Right lobe of liver (tissue), 6 donors: ENCODE results near the gene RAB8A. TPM values are rescaled to one million over a fixed set of nuclear protein-coding genes. Genes with fewer than 3 reads are reported as not detected.
"Not testable (repeated sequence)": the region's sequence is repeated elsewhere in the genome, so short reads cannot be mapped to it uniquely, and the experiment has no call there.

Experiments
- ATAC-seq, 4 donors: fragments of 200-7000 bp; cut with Tn5 transposase; one replicate each; pipeline ENCODE4 v1.9.1; 2020; ENCODE audit warnings: mild to moderate bottlenecking in 4 of 4, moderate library complexity in 4 of 4
- DNase-seq, 3 donors: peaks; one replicate each; pipeline ENCODE4 v3.0.0-alpha.2; 2020
- H3K27ac ChIP-seq, 3 donors: fragments of 200-600 bp; one replicate each; pipeline ENCODE4 v1.8.0; 2022
- H3K27me3 ChIP-seq, 2 donors: fragments of 200-600 bp; one replicate each; pipeline ENCODE4 v1.8.0; 2022
- H3K36me3 ChIP-seq, 4 donors: fragments of 200-600 bp; sonication (generic) in 1 of 4; one replicate each; pipeline versions ENCODE4 v1.5.1 to v1.8.0; 2017 to 2022; ENCODE audit warnings: control low read depth in 1 of 4
- H3K4me1 ChIP-seq, 4 donors: fragments of 200-600 bp; sonication (generic) in 1 of 4; one replicate each; pipeline versions ENCODE4 v1.5.1 to v1.8.0; 2017 to 2022; ENCODE audit warnings: control low read depth in 1 of 4
- H3K4me3 ChIP-seq, 3 donors: fragments of 200-600 bp; one replicate each; pipeline ENCODE4 v1.8.0; 2022
- H3K9me3 ChIP-seq, 4 donors: fragments of 200-600 bp; sonication (generic) in 1 of 4; one replicate each; pipeline versions ENCODE4 v1.5.1 to v1.8.0; 2017 to 2022; ENCODE audit warnings: control low read depth in 1 of 4
- CTCF ChIP-seq, 4 donors: fragments of 200-600 bp in 3 of 4; fragments of 450-650 bp in 1 of 4; IDR thresholded peaks; one replicate each; pipeline versions ENCODE4 v1.5.1 to v1.8.0; 2016 to 2022; ENCODE audit warnings: antibody characterized with exemption in 4 of 4, mild to moderate bottlenecking in 2 of 4
- POLR2A ChIP-seq: fragments of 450-650 bp; IDR thresholded peaks from one replicate; pipeline ENCODE4 v1.6.1; 2017; ENCODE audit warnings: antibody characterized with exemption, mild to moderate bottlenecking
- WGBS: methylation state at CpG from one replicate; pipeline ENCODE4 v1.1.6; 2018; ENCODE audit warnings: low coverage, low lambda C conversion rate; ENCODE audit not compliant: insufficient coverage; ENCODE audit errors: missing lambda C conversion rate; 5-methylcytosine and 5-hydroxymethylcytosine counted together
- intact Hi-C, 2 donors: fragments of 100-400 bp; cut with DNase I; formaldehyde crosslinking; loops; one replicate each; pipeline versions ENCODE4 v1.11.2 to v1.14.1; 2022
- total RNA-seq, 6 experiments: library from RNA; depleted of rRNA in 2 of 6; stranded (reverse); fragments of >200 nt in 2 of 6; fragmentation: NEBNext Ultra II Directional in 3 of 6; extraction: Animal tissue kit (Norgen Biotek cat#: 25700) in 3 of 6; gene quantifications; one replicate each; pipeline versions ENCODE4 v1.1.0 to v1.2.4, GENCODE V29; 2016 to 2023
- donor health status: DM: no; HTN: yes; CAD: no.
- donor health status: DM: no; HTN: no; CAD: no.
- donor health status: DM: no; HTN: no; CAD: no.
- donor health status: DM: no; HTN: yes; CAD: no.
- donor health status: DM: no; HTN: yes; CAD: no.

RAB8A gene
- total RNA-seq, 6 experiments from 2014 or later = 59.5 to 88.4 (median 72.5) TPM

- 52% methylated on average over 6 of the region's 6 CpGs for WGBS
- H3K27ac ChIP-seq = no peak overlapping the region
- TF ChIP-seq CTCF (IDR thresholded peaks at IDR 0.05) = no peak
- no peak for TF ChIP-seq POLR2A
- no peaks in the 10 kb centered on the region for H3K27me3 ChIP-seq
- H3K9me3 ChIP-seq = no peaks in the 10 kb centered on the region
- peaks cover 0 to 35% (median 12%) of the 10 kb centered on the region in 4 donors for H3K36me3 ChIP-seq
- no peak overlapping the region for H3K4me3 ChIP-seq
- no peaks in the 10 kb centered on the region for H3K4me1 ChIP-seq
- DNase-seq (no peak), ATAC-seq (no peak)
- intact Hi-C loops = no loop called here
Measured at GRCh38 chr19:16085115-16085514, 26.6 kb upstream of the RAB8A start.

GRCh38 chr19:16087404-16087803 is 24.3 kb upstream of the RAB8A start:
- H3K9me3 ChIP-seq, H3K4me3 ChIP-seq, intact Hi-C loops, DNase-seq, H3K4me1 ChIP-seq, H3K27ac ChIP-seq, H3K27me3 ChIP-seq, ATAC-seq: not testable (repeated sequence)
- peaks cover 0 to 52% (median 19%) of the 10 kb centered on the region in 4 donors for H3K36me3 ChIP-seq
- WGBS = 79% methylated on average over 11 of the region's 11 CpGs

DNA sequence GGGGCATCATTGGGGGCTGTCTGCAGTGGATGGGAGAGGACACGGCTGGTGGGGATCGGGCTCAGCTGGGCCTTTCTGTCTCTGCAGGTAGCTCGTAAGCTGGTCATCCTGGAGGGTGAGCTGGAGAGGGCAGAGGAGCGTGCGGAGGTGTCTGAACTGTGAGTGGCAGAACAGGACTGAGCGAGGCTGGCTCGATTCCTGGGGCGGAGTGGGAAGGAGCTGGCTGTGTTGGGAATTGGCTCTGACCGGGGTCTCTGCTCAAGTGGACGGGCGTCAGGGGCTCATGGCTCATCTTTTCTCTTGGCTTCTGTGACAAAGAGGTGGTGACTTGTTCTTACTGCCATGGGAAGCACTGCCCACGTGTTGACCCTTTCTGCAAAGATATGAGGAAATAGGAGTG is 23.7 kb upstream of the RAB8A start:
- intact Hi-C loops = no loop called here
- TF ChIP-seq POLR2A (no peak), CTCF (IDR thresholded peaks at IDR 0.05) (no peak)
- Histone ChIP-seq H3K27me3 (no peaks in the 10 kb centered on the region), H3K27ac (no peak overlapping the region), H3K9me3 (no peaks in the 10 kb centered on the region), H3K36me3 (peaks cover 0 to 57% (median 19%) of the 10 kb centered on the region in 4 donors), H3K4me1 (no peaks in the 10 kb centered on the region), H3K4me3 (no peak overlapping the region)
- WGBS = 30% methylated on average over 2 of the region's 12 CpGs
- no peak for ATAC-seq
- DNase-seq = no peak

DNA sequence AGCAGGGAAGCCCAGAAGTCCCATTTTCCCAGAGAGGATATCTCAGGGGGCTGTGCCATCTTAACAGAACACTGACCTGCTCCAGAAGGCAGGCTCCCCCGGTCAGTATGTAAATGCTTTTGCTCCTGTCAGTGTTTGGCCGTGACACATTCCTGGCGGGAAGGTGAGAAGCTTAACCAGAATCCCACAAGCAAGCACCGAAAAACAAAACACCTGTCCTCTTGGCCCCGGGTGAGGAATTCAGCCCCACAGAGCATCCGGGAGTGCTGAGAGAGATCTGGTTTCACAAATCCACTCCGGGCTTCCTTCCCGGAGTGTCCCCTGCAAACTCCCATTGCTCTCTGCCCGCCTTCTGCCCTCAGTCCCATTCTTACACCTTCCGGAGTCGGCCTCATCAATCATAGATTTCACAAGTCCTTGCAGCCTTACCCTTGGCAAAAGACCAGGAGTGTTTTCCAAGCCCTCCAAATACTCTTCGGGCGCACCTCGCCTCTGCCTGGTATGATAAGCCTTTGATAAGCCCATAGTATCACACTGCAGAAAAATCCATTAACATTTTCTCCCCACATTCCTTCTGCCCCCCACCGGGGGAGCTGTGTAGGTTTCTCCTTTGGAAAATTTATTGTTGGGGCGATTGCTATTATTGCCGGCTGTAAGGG is 23.2 kb upstream of the RAB8A start:
- WGBS = 63% methylated on average over 11 of the region's 17 CpGs
- no peak overlapping the region for H3K4me3 ChIP-seq
- no peaks in the 10 kb centered on the region for H3K4me1 ChIP-seq
- ATAC-seq (peak; percentile 30 to 55 (median 39)), DNase-seq (no peak)
- H3K27me3 ChIP-seq = no peaks in the 10 kb centered on the region
- H3K36me3 ChIP-seq = peaks cover 0 to 62% (median 19%) of the 10 kb centered on the region in 4 donors
- H3K9me3 ChIP-seq = no peaks in the 10 kb centered on the region
- intact Hi-C loops = no loop called here
- no peak for TF ChIP-seq POLR2A
- TF ChIP-seq CTCF (IDR thresholded peaks at IDR 0.05) = no peak
- H3K27ac ChIP-seq = no peak overlapping the region

- peak in 1 of 4 donors; percentile 21 for ATAC-seq
- H3K4me1 ChIP-seq = no peaks in the 10 kb centered on the region
Measured at GRCh38 chr19:16089010-16089846, 22.5 kb upstream of the RAB8A start.

More at GRCh38 chr19:16089010-16089846, 22.5 kb upstream of the RAB8A start:
- DNase-seq = no peak
- 60% methylated on average over 9 of the region's 10 CpGs for WGBS
- no peak for TF ChIP-seq CTCF (IDR thresholded peaks at IDR 0.05)
- no peak for TF ChIP-seq POLR2A
- Histone ChIP-seq H3K36me3 (peaks cover 0 to 62% (median 18%) of the 10 kb centered on the region in 4 donors), H3K9me3 (no peaks in the 10 kb centered on the region), H3K27me3 (no peaks in the 10 kb centered on the region), H3K4me3 (no peak overlapping the region), H3K27ac (no peak overlapping the region)
- intact Hi-C loops = no loop called here
